Vagina (tissue), 2 donors: ENCODE results near the gene POMGNT2.

Experiments used
- POLR2A ChIP-seq, 2 donors: fragments of 450-650 bp; IDR thresholded peaks; one replicate each; pipeline ENCODE4 v1.6.1; 2017; ENCODE audit warnings: antibody characterized with exemption in 2 of 2, mild to moderate bottlenecking in 2 of 2, moderate library complexity in 2 of 2
- POLR2AphosphoS5 ChIP-seq, 2 donors: sonication (generic); formaldehyde crosslinking; IDR thresholded peaks; one replicate each; pipeline ENCODE4 v1.9.0; 2017; ENCODE audit warnings: antibody characterized with exemption in 2 of 2, mild to moderate bottlenecking in 2 of 2, low read depth in 1 of 2; ENCODE audit not compliant: insufficient read depth in 1 of 2
- TF ChIP-seq, protein P1 (sequence below), 3 experiments: fragments of 450-650 bp in 2 of 3; fragments of 200-600 bp in 1 of 3; sonication (generic) in 1 of 3; IDR thresholded peaks; one replicate each; pipeline ENCODE4 v1.5.1; 2017 to 2019; ENCODE audit warnings: antibody characterized with exemption in 3 of 3, mild to moderate bottlenecking in 2 of 3, moderate library complexity in 2 of 3

DNA sequence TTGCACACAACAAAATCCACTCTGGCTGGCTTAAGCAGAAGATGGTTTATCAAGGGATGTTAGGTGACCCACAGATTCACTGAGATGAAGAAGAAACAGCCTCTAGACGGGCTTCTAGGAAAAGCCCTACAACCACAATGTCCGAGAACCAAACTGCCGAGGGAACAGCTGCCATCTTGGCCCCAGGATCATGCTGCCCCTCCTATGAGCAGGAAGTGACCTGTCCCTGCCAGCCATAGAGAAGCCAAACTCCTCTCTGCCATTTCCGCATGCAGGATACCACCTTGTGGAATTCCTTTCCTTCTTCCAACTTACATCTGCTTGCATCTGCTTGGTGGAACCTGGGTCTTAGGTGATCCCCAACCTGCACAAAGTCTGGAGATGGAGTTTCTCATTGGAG lies 11.4 kb upstream of the POMGNT2 start:
- TF ChIP-seq, protein P1, sequence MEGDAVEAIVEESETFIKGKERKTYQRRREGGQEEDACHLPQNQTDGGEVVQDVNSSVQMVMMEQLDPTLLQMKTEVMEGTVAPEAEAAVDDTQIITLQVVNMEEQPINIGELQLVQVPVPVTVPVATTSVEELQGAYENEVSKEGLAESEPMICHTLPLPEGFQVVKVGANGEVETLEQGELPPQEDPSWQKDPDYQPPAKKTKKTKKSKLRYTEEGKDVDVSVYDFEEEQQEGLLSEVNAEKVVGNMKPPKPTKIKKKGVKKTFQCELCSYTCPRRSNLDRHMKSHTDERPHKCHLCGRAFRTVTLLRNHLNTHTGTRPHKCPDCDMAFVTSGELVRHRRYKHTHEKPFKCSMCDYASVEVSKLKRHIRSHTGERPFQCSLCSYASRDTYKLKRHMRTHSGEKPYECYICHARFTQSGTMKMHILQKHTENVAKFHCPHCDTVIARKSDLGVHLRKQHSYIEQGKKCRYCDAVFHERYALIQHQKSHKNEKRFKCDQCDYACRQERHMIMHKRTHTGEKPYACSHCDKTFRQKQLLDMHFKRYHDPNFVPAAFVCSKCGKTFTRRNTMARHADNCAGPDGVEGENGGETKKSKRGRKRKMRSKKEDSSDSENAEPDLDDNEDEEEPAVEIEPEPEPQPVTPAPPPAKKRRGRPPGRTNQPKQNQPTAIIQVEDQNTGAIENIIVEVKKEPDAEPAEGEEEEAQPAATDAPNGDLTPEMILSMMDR (IDR thresholded peaks at IDR 0.05) = no peak
- no peak for TF ChIP-seq POLR2A (IDR thresholded peaks at IDR 0.05)
- no peak for TF ChIP-seq POLR2AphosphoS5 (IDR thresholded peaks at IDR 0.05; ENCODE audit: insufficient read depth in 1 of 2, low read depth in 1 of 2)
